ENCODE data around the gene ACTN2.
"Not testable (repeated sequence)": the region's sequence is repeated elsewhere in the genome, so short reads cannot be mapped to it uniquely, and the experiment has no call there.

The ACTN2 gene

DNA sequence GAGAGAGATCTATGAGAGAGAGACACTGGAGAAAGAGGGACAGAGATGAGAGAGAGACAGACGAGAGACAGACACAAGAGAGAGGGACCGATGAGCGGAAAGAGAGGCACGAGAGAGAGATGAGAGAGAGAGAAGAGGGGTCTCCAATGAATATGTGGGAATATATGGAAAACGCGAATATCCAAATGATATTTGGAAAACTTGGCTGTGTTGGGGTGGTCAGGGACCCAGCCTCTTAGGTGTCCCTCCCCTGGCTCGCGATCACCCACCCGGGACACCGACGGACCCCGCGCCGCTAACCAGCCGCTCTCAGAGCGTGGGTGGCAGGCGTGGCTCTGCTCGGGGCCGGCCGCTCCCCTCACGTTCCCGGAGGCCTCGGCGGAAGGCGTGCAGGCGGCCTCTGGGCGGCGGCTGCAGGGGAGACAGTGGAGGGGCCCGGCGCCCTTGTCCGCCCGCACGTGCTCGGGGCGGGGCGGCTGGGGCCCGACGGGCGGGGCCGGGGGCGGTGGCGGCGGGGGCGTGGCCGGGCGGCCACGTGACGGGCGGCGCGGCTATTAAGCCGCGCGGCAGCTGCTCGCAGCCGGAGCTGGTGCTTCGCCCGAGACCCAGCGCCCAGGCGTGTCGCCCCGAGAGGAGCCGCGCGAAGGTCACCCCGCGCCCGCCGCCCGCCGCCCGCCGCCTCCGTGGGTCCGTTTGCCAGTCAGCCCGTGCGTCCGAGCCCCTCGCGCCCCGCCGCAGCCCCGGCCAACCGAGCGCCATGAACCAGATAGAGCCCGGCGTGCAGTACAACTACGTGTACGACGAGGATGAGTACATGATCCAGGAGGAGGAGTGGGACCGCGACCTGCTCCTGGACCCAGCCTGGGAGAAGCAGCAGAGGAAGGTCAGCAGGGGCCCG lies at the start of gene ACTN2:
ACTN2 (plus strand) TSS at position 583 of the 898 bp plus-strand sequence; CDS start at position 758, 175 bp downstream.
- peak; percentile 35 to 37 for DNase-seq (ENCODE audit: low read depth in 2 of 2)

DNA sequence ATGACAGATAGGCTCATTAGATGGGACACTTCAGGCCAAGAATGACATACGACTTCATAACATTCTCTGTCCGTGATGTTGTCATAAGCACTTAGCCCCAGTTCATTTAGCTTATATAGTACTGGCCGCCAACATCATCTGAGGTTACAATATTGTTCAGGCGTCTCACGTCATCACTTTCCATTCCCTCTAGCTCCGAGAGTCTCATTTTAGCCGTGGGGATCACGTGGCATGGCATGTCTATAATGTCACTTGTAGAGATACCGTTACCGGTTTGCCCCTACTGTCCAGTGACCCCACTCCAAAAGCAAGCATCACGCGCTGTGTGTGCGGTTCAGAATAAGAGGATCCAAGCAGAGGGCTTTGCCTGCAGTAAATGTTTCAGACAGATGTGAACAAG lies 47.4 kb upstream of the ACTN2 start:
- DNase-seq (ENCODE audit: low read depth in 2 of 2): no peak

DNA sequence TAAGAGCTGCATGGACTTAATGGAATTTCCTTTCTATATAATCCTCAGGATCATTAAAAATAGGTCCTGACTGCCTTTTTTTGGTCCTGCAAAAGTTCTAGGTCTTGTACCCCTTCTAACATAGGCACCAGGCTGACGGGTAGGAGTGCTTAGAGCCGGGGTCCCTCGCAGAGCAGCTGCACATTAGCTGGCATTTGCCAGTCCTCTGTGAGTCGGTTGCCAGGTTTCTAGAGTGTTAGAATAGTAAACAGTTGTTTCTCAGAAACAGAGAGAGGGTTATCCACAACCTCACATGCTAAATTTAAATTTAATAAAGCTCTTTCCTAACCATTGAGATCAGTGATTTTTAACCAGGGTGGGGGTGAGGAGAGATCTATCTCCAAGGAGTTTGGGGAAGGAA lies 46.6 kb upstream of the ACTN2 start:
- no peak for DNase-seq (ENCODE audit: low read depth in 2 of 2)

DNA sequence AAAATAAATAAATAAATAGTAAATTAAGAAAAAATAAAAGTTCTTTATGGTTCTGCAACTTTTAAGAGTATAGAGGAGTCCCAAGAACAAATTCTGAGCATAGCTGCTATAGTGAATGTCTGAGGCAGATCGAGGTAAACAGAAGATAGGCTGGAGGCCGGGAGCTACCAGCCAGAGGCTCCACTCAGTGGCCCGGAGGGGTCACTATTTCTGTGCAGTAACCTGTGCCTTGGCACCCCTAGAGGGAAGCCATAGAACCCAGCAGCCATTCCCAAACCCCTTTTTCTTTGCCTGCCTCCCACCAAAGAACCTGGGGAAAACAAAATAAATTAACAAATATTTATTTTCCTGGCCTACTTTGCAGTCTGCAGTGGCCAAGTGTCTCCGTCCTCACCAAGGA lies 43.5 kb upstream of the ACTN2 start:
- DNase-seq (ENCODE audit: low read depth in 2 of 2): no peak

- DNase-seq (ENCODE audit: low read depth in 2 of 2): no peak
Observed at GRCh38 chr1:236645016-236645680, 41.2 kb upstream of the ACTN2 start.

GRCh38 chr1:236654511-236654910 lies 31.8 kb upstream of the ACTN2 start:
- DNase-seq (ENCODE audit: low read depth in 2 of 2): no peak

- no peak for DNase-seq (ENCODE audit: low read depth in 2 of 2)
Observed at GRCh38 chr1:236654957-236655356, 31.3 kb upstream of the ACTN2 start.

GRCh38 chr1:236657398-236657797 lies 28.9 kb upstream of the ACTN2 start:
- no peak for DNase-seq (ENCODE audit: low read depth in 2 of 2)

DNA sequence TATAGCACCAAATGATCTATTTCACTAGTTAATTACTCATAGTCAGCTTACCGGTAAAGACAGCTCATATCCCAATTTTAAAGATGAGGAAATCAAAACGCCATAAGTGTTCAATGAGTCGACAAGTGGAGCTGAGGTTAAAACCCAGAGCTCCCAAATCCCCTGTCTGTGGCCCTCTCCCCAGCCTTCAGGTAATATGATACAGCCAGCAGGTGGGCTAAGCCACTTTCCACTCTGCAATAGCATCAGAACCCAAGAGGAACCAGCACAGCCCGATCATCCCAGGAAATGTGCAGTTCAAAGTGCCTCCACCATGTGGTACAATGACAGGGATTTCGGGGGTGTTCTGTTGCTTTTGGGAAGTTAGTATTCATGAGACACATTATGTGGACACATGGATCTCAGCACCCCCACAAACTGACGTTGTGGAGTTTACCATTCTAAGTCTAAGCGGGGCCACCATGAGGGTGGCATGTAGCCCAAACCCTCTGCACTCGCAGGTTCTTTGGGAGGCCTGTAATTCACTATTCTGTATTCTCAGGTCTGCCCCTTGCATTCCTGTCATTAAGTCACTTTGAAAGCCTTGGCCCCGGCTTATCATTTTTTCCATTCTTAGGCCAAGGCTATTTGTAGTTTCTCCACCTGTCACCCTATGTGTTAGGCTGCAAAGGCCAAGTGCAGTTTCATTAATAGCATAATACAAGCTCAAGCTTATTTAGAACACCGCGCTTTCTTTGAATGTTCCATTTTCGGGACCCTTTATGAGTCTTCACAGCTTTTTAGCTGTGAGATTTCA lies 26.3 kb upstream of the ACTN2 start:
- DNase-seq (ENCODE audit: low read depth in 2 of 2): no peak

DNA sequence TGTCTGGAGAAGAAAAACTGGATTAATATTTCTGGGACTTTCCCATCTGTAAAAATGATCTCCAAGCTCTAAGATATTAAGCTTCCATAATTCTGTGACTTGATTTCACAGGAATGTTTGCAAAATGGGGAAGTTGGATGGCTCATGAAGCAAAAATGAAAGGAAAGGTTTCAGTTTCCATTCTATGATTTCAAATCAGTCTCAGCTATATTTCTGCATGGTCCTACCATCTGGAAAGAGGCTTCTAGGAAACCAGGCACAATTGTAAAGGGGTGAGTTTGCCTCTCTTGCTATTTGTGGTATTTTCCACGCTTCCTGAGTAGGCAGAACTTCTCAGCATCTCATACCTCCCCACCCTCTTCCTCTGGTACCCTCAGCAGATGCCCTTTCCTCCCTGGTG lies 22.4 kb upstream of the ACTN2 start:
- DNase-seq (ENCODE audit: low read depth in 2 of 2): no peak

DNA sequence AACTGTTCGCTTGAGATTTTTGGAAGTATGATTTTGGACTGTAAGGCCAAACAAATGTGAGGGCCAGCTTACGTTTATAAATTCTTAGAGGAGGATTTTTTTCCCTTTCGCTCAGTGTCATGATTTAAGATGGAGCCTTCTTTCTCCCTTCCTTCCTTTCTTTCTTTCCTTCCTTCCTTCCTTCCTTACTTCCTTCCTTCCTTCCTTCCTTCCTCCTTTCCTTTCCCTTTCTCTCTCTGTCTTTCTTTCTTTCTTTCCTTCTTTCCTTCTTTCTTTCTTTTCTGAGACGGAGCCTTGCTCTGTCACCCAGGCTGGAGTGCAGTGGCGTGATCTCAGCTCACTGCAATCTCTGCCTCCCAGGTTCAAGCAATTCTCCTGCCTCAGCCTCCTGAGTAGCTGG lies 17.4 kb upstream of the ACTN2 start:
- DNase-seq (ENCODE audit: low read depth in 2 of 2): not testable (repeated sequence)

- no peak for DNase-seq (ENCODE audit: low read depth in 2 of 2)
Observed at GRCh38 chr1:236670060-236670459, 16.2 kb upstream of the ACTN2 start.

DNA sequence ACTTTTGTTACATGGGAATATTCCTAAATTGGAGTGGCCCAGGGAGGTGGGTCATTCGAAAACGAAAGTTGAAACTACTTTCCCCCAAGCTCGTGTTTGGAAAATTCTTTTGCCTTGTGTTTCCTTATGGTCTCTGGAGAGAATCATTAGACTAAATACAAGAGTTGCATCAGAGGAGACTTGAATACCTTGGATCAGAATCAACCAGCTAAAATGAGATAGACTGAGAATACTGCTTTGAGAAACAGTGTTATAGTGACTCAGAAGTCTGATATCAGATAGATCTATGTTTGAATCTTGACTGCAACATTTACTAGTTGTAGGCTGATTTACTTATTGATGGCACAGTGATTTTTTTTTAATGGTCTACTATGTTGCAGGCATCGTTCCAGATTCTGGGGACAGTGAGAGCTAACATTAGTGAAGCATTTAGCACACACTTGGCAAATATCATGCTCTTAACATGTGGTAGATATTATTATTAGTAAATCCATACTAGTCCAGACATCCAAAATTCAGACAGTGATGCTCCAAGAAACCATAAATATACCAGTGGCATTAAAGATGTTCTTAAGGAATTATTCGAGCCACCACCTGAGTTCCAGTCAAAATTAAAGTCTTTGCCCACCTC lies 12.9 kb upstream of the ACTN2 start:
- no peak for DNase-seq (ENCODE audit: low read depth in 2 of 2)

GRCh38 chr1:236677641-236678235 lies 8.6 kb upstream of the ACTN2 start:
- no peak for DNase-seq (ENCODE audit: low read depth in 2 of 2)

GRCh38 chr1:236681219-236681618 lies 5.1 kb upstream of the ACTN2 start:
- no peak for DNase-seq (ENCODE audit: low read depth in 2 of 2)

DNA sequence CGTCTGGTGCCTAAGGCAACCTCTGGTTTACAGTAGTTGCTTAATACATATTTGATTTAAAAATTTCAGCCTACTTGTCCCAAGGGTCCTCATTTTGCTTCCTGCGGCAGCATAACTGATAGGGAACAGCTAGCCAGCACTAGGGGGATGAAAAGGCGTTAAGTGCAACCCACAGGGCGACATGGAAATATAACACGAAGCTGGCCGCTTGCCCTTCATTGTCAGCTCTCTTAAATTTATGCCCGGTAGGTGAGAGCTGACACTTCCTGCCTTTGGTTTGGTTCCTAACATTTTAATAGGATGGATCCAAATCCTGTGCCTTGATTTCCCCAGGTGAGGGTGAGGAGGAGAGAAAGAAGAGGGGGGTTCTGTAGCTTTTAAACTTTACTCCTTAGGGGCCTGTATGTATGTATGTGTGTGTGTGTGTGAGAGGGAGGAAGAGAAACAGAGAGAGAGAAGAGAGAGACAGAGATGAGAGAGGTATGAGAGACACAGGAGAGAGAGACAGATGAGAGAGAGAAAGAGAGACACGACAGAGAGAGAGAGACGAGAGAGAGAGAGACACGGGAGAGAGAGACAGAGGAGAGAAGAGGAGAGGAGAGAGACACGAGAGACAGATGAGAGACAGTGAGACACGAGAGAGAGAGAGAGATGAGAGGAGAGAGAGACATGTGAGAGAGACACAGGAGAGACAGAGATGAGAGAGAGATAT lies 938 bp upstream of the ACTN2 start:
- no peak for DNase-seq (ENCODE audit: low read depth in 2 of 2)

GRCh38 chr1:236686815-236687160 lies 489 bp downstream of the ACTN2 start:
- no peak for DNase-seq (ENCODE audit: low read depth in 2 of 2)

GRCh38 chr1:236687273-236687672 lies 974 bp downstream of the ACTN2 start:
- no peak for DNase-seq (ENCODE audit: low read depth in 2 of 2)

DNA sequence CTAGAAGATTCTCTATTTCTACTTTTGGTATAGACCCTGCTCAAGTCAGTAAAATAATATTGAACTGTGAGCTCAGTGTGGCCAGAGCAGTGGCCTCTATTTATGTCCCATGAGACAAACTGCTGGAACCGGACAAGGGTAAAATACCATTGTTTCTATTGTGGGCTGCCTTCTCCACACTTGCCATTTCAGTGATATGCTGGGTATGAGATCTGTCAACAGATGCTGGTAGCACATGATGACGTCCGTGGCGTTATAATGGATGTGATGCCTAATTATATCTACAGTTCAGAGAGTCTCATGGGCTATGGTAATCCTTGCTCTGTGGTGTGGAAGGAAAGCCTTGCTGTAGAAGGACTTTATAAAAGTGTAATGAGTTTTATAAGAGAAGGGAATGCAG lies 2.4 kb downstream of the ACTN2 start:
- DNase-seq (ENCODE audit: low read depth in 2 of 2): no peak

DNA sequence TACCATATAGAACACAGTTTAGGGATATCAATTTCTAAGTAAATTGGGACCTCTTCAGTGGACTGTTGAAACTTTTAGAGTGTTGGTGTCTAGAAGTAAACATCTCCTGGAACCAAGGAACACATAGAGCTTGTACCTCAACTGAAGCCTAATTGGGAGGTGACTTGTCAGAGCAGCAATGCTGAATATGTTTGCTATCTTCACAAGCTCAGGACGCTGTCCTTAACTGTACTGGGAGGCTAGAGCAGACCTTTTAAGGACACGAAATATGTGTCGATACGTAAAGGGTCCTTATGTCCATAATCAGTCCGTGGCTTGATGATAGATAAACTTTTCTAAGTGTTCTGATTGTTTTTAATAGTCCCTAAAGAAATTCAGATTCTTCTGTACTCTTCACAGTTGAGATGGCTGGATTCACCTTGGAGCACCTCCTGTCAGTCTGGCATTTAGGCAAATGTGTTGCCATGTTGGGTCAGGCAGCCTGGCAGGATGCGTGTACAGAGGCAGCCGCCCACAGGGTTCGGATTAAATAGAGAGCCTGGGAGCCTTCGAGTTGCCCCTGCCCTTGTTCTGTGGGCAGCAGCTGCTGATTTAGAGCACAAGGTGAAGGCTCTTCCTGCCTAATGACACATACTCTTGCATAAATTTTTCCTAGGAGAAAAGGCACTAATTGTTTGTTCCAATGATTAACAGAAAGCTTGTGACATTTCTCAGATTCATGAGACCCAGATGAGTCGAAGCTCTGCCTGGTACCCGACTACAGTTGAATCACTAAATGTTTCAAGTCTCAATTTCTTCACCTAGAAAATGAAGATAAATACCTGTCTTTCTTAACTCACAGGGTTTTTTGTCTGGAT lies 3.6 kb downstream of the ACTN2 start:
- no peak for DNase-seq (ENCODE audit: low read depth in 2 of 2)
